H1 (cell line): ENCODE measurements around the gene MYH7B. TPM values are rescaled to one million over a fixed set of nuclear protein-coding genes. Genes with fewer than 3 reads are reported as not detected.

Experiments
- CTCF ChIA-PET: fragments of 300-600 bp; sonication (Branson Sonifier 250); formaldehyde crosslinking; loops from one replicate; lab custom pipeline; 2021; ENCODE audit not compliant: partially characterized antibody; lab: Charles Lee
- POLR2A ChIA-PET: fragments of 300-600 bp; sonication (Branson Sonifier 250); formaldehyde crosslinking; loops from one replicate; lab custom pipeline; 2021; ENCODE audit warnings: inconsistent platforms; ENCODE audit not compliant: partially characterized antibody; lab: Charles Lee
- DNase-seq, 2 experiments: peaks; one replicate each; pipeline versions ENCODE4 v3.0.0 to v3.0.0-alpha.2; 2010 to 2022; ENCODE audit warnings: low spot score in 2 of 2, low read depth in 1 of 2, mixed read lengths in 1 of 2
- FAIRE-seq: peaks from 2 replicates; lab custom pipeline; 2011; peaks lifted over from hg19 to GRCh38; lab: Jason Lieb, UNC
- H2AFZ ChIP-seq: 2 replicates; pipeline ENCODE4 v1.8.1; 2012; ENCODE audit warnings: low read length, inconsistent platforms
- H2AK5ac ChIP-seq: 2 replicates; pipeline ENCODE4 v1.6.1; 2013; ENCODE audit warnings: low read depth, low read length
- H2BK120ac ChIP-seq: replicated peaks from 2 replicates; pipeline ENCODE3; 2013; ENCODE audit warnings: low read depth, low read length, inconsistent platforms
- H2BK12ac ChIP-seq: 2 replicates; pipeline ENCODE4 v1.6.1; 2013; ENCODE audit warnings: low read depth, low read length
- H2BK15ac ChIP-seq: 2 replicates; pipeline ENCODE4 v1.6.1; 2013; ENCODE audit warnings: low read length
- H2BK20ac ChIP-seq: 2 replicates; pipeline ENCODE4 v1.6.1; 2013; ENCODE audit warnings: low read length
- H2BK5ac ChIP-seq: 2 replicates; pipeline ENCODE4 v1.6.1; 2013; ENCODE audit warnings: low read depth, low read length
- H3K14ac ChIP-seq: 2 replicates; pipeline ENCODE4 v1.6.1; 2013; ENCODE audit warnings: inconsistent platforms; ENCODE audit not compliant: insufficient read length
- H3K18ac ChIP-seq: 2 replicates; pipeline ENCODE4 v1.6.1; 2013; ENCODE audit warnings: low read length; ENCODE audit errors: extremely low read depth
- H3K23ac ChIP-seq: 2 replicates; pipeline ENCODE4 v1.6.1; 2013; ENCODE audit warnings: inconsistent platforms; ENCODE audit not compliant: insufficient read length
- H3K23me2 ChIP-seq: 2 replicates; pipeline ENCODE4 v1.6.1; 2013; ENCODE audit warnings: low read depth, low read length
- H3K27ac ChIP-seq: 2 replicates; pipeline ENCODE4 v1.6.1; 2011; ENCODE audit warnings: low read depth, low read length, inconsistent platforms
- H3K27me3 ChIP-seq, 4 experiments: replicated peaks in 1 of 4; 1 replicate in 1 of 4; 2 replicates in 3 of 4; pipeline versions ENCODE4 v1.6.1 to v1.8.1; 2011 to 2013; ENCODE audit warnings: low read length in 3 of 4, mild to moderate bottlenecking in 3 of 4, inconsistent platforms in 2 of 4, mixed read lengths in 2 of 4, moderate library complexity in 1 of 4; ENCODE audit not compliant: control insufficient read depth in 3 of 4, insufficient read depth in 3 of 4; ENCODE audit errors: extremely low read depth in 1 of 4
- H3K36me3 ChIP-seq, 4 experiments: 2 replicates each; pipeline versions ENCODE4 v1.6.1 to v1.8.1; 2011 to 2013; ENCODE audit warnings: mild to moderate bottlenecking in 4 of 4, low read length in 3 of 4, moderate library complexity in 2 of 4, control low read depth in 1 of 4, inconsistent platforms in 1 of 4; ENCODE audit not compliant: insufficient read depth in 4 of 4, control insufficient read depth in 2 of 4
- H3K4ac ChIP-seq: replicated peaks from 2 replicates; pipeline ENCODE3; 2013; ENCODE audit warnings: low read length, low read depth, mixed read lengths, inconsistent platforms; ENCODE audit not compliant: insufficient read length
- H3K4me1 ChIP-seq, 4 experiments: replicated peaks in 1 of 4; 1 replicate in 1 of 4; 2 replicates in 3 of 4; pipeline versions ENCODE4 v1.6.1 to v1.8.1; 2011 to 2013; ENCODE audit warnings: low read length in 3 of 4, inconsistent platforms in 2 of 4, mixed read lengths in 1 of 4; ENCODE audit not compliant: insufficient read depth in 4 of 4, control insufficient read depth in 3 of 4
- H3K4me2 ChIP-seq, 2 experiments: 2 replicates each; pipeline versions ENCODE4 v1.6.1 to v1.8.1; 2011 to 2013; ENCODE audit warnings: low read depth in 2 of 2, low read length in 2 of 2, control low read depth in 1 of 2, inconsistent platforms in 1 of 2, mild to moderate bottlenecking in 1 of 2; ENCODE audit not compliant: insufficient read depth in 1 of 2
- H3K4me3 ChIP-seq, 4 experiments: fragments of 200-600, 300-600 bp in 1 of 4; sonication (generic), shearing (Covaris generic), sonication (Bioruptor Twin) in 1 of 4; 2 replicates each; pipeline versions ENCODE4 v1.5.1 to v1.8.1; 2011 to 2016; ENCODE audit warnings: low read length in 4 of 4, low read depth in 3 of 4, control low read depth in 2 of 4, inconsistent platforms in 2 of 4, mild to moderate bottlenecking in 2 of 4, mixed read lengths in 1 of 4, moderate library complexity in 1 of 4; ENCODE audit not compliant: insufficient read depth in 2 of 4; ENCODE audit errors: extremely low read depth in 1 of 4
- H3K56ac ChIP-seq: replicated peaks from 2 replicates; pipeline ENCODE3; 2013; ENCODE audit warnings: low read depth, mild to moderate bottlenecking, mixed read lengths, low read length, inconsistent platforms; ENCODE audit not compliant: insufficient read length
- H3K79me1 ChIP-seq: 2 replicates; pipeline ENCODE4 v1.6.1; 2013; ENCODE audit warnings: low read depth, low read length, control low read depth
- H3K79me2 ChIP-seq, 2 experiments: 2 replicates each; pipeline versions ENCODE4 v1.6.1 to v1.8.1; 2012 to 2013; ENCODE audit warnings: low read length in 2 of 2, mild to moderate bottlenecking in 2 of 2, inconsistent platforms in 1 of 2; ENCODE audit not compliant: insufficient read depth in 2 of 2, control insufficient read depth in 1 of 2
- H3K9ac ChIP-seq, 4 experiments: replicated peaks in 1 of 4; 1 replicate in 1 of 4; 2 replicates in 3 of 4; pipeline versions ENCODE4 v1.6.1 to v1.8.1; 2011 to 2013; ENCODE audit warnings: low read depth in 3 of 4, low read length in 3 of 4, control low read depth in 2 of 4, mild to moderate bottlenecking in 2 of 4, moderate library complexity in 2 of 4, inconsistent platforms in 1 of 4; ENCODE audit errors: extremely low read depth in 1 of 4
- H3K9me3 ChIP-seq, 2 experiments: 2 replicates each; pipeline versions ENCODE4 v1.6.1 to v1.8.1; 2012 to 2013; ENCODE audit warnings: mild to moderate bottlenecking in 2 of 2, moderate library complexity in 2 of 2, control low read depth in 1 of 2, inconsistent platforms in 1 of 2, low read depth in 1 of 2, low read length in 1 of 2, mixed read lengths in 1 of 2; ENCODE audit not compliant: insufficient read depth in 2 of 2
- H4K20me1 ChIP-seq, 2 experiments: replicated peaks in 1 of 2; 2 replicates each; pipeline versions ENCODE3 to v1.8.1; 2011 to 2013; ENCODE audit warnings: inconsistent platforms in 2 of 2, low read length in 2 of 2, mild to moderate bottlenecking in 1 of 2; ENCODE audit not compliant: insufficient read depth in 2 of 2, control insufficient read depth in 1 of 2
- H4K5ac ChIP-seq: 2 replicates; pipeline ENCODE4 v1.6.1; 2013; ENCODE audit warnings: low read length, low read depth, mixed read lengths, inconsistent platforms; ENCODE audit not compliant: insufficient read length
- H4K8ac ChIP-seq: 2 replicates; pipeline ENCODE4 v1.8.0; 2013; ENCODE audit warnings: mild to moderate bottlenecking, moderate library complexity, low read length, inconsistent platforms; ENCODE audit not compliant: insufficient read depth; ENCODE audit errors: extremely low read depth
- H4K91ac ChIP-seq: replicated peaks from 2 replicates; pipeline ENCODE3; 2013; ENCODE audit warnings: low read length, mixed read lengths, inconsistent platforms; ENCODE audit not compliant: insufficient read length
- HDAC6 ChIP-seq: IDR thresholded peaks from one replicate; pipeline ENCODE4 v1.7.1; 2012; ENCODE audit warnings: low read depth, mild to moderate bottlenecking, inconsistent platforms, low read length, moderate library complexity
- KDM1A ChIP-seq: fragments of 200-600, 300-600 bp; sonication (generic); IDR thresholded peaks from 2 replicates; pipeline ENCODE4 v1.7.1; 2016; ENCODE audit warnings: mild to moderate bottlenecking, low read length, borderline replicate concordance
- NRF1 ChIP-seq: IDR thresholded peaks from 2 replicates; pipeline ENCODE4 v1.6.1; 2011; ENCODE audit warnings: mild to moderate bottlenecking, low read depth, low read length, improper control_type of control experiment
- PHF8 ChIP-seq: fragments of 200-600 bp; sonication (generic); conservative IDR thresholded peaks from 2 replicates; pipeline ENCODE4 v1.7.1; 2012; ENCODE audit warnings: low read depth, mild to moderate bottlenecking, inconsistent platforms, low read length, moderate library complexity
- RBBP5 ChIP-seq: IDR thresholded peaks from 2 replicates; pipeline ENCODE4 v1.7.1; 2012; ENCODE audit warnings: low read depth, mild to moderate bottlenecking, inconsistent platforms, low read length, moderate library complexity, borderline replicate concordance
- SIN3A ChIP-seq, 2 experiments: IDR thresholded peaks in 1 of 2; conservative IDR thresholded peaks in 1 of 2; 2 replicates each; pipeline ENCODE4 v1.6.1; 2011 to 2012; ENCODE audit warnings: low read length in 2 of 2, improper control_type of control experiment in 1 of 2, low read depth in 1 of 2, mild to moderate bottlenecking in 1 of 2
- TCF12 ChIP-seq: IDR thresholded peaks from 2 replicates; pipeline ENCODE4 v1.6.1; 2011; ENCODE audit warnings: low read depth, mild to moderate bottlenecking, low read length
- ZNF274 ChIP-seq: IDR thresholded peaks from 2 replicates; pipeline ENCODE4 v1.7.0; 2012; ENCODE audit warnings: low read length, borderline replicate concordance; ENCODE audit errors: extremely low read depth
- WGBS, 2 experiments: shearing (Covaris generic) in 1 of 2; methylation state at CpG; one replicate each; pipeline versions ENCODE4 v1.1.6 to v1.1.7; 2013 to 2015; ENCODE audit warnings: low lambda C conversion rate in 2 of 2, mixed read lengths in 2 of 2, inconsistent platforms in 1 of 2, low coverage in 1 of 2, missing lambda C conversion rate in 1 of 2; ENCODE audit not compliant: insufficient replicate concordance in 2 of 2, insufficient coverage in 1 of 2, insufficient read length in 1 of 2; ENCODE audit errors: extremely low coverage in 1 of 2, missing lambda C conversion rate in 1 of 2; 5-methylcytosine and 5-hydroxymethylcytosine counted together
- polyA plus RNA-seq, 7 experiments: library from polyadenylated mRNA; depleted of rRNA in 3 of 7; stranded (reverse) in 5 of 7; unstranded in 2 of 7; fragments of >200 nt in 5 of 7; fragments of 200-250 nt in 2 of 7; gene quantifications; 1 replicate in 5 of 7; 2 replicates in 1 of 7; 4 replicates in 1 of 7; pipeline versions ENCODE4 v1.2.1 to v1.2.3, GENCODE V29; 2011 to 2013; ENCODE audit warnings: missing spikeins in 2 of 7, mixed read lengths in 2 of 7
- total RNA-seq: library from RNA; stranded (reverse); fragmentation: NEBNext Ultra II Directional; extraction: Animal tissue kit (Norgen Biotek cat#: 25700); gene quantifications from 2 replicates; pipeline ENCODE4 v1.2.1, GENCODE V29; 2021

The MYH7B gene
- total and polyA plus RNA-seq, 2 of the 8 experiments (the other 6 are each of a cell fraction or from before 2014, with no cell fraction given), result 0.15 to 0.30 TPM

DNA sequence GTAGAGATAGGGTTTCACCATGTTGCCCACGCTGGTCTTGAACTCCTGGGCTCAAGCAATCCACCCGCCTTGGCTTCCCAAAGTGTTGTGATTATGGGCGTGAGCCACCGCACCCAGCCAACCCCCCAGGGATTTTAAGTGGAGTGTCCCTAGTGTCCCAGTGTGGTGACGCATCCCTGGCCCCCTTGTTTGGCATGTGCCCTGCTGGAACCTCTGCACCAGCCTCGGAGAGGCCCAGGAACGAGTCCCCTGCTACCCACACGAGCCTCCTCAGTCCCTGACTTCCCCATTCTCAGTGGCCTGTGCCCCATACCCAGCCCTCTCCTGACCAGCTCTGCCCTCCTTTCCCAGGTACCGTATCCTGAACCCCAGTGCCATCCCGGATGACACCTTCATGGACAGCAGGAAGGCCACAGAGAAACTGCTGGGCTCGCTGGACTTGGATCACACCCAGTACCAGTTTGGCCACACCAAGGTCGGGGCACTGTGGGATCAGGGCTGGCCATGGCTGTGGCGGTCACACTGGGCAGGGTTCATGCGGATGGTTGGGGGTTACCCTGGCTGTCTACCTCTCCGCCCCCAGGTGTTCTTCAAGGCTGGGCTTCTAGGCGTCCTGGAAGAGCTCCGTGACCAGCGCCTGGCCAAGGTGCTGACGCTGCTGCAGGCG, 37.2 kb downstream of the MYH7B start:
- peaks cover 0 to 4% (median 3%) of the 10 kb centered on the region in 4 experiments; a peak in 3 of 8 replicates for H3K36me3 ChIP-seq
- ChIA-PET CTCF (interaction anchor here (1.8 to 4.2 kb wide), 3 partner anchors 9 to 119 kb away, joined by 5 to 25 read pairs (median 7); partner anchors contain the start of genes GSS and MYH7B), POLR2A (interaction anchor here (0.7 kb wide), 1 partner anchor 749 kb away, joined by 3 read pairs; no protein-coding TSS in a partner anchor)

More for the DNA sequence above, 37.2 kb downstream of the MYH7B start:
- H2BK5ac ChIP-seq, result no peak overlapping the region; the same call in 1 of the 2 replicates
- H3K27me3 ChIP-seq, result 0 out of 7 replicates have a peak, but pooled peaks cover 0 to 2% (median 0%) of the 10 kb centered on the region in 4 experiments
- no peak for DNase-seq
- no peak overlapping the region for H4K91ac ChIP-seq
- H3K56ac ChIP-seq, result no peak overlapping the region
- no peaks in the 10 kb centered on the region for H3K79me1 ChIP-seq
- no peak overlapping the region for H2BK20ac ChIP-seq
- H4K20me1 ChIP-seq, result peaks cover 0 to 6% of the 10 kb centered on the region in 2 experiments
- no peak overlapping the region for H2AFZ ChIP-seq
- WGBS, 2 experiments, result 89% methylated on average over 19 of the region's 20 CpGs; no CpG with 5 or more reads in 1 of the 2 experiments
- H3K4me2 ChIP-seq, result no peak overlapping the region
- no peak overlapping the region for H3K4ac ChIP-seq
- no peak for FAIRE-seq
- H3K4me3 ChIP-seq, result no peak overlapping the region
- no peaks in the 10 kb centered on the region for H3K79me2 ChIP-seq
- no peak overlapping the region for H2BK120ac ChIP-seq
- no peaks in the 10 kb centered on the region; the same call in 1 of the 2 replicates for H3K23me2 ChIP-seq
- H3K9me3 ChIP-seq, result no peaks in the 10 kb centered on the region
- H4K5ac ChIP-seq, result no peak overlapping the region
- H3K9ac ChIP-seq, result no peak overlapping the region
- no peak overlapping the region for H2BK12ac ChIP-seq
- no peak overlapping the region for H3K27ac ChIP-seq
- H3K23ac ChIP-seq, result no peak overlapping the region
- H3K18ac ChIP-seq, result no peak overlapping the region
- TF ChIP-seq TCF12 (no peak), RBBP5 (no peak), HDAC6 (no peak), SIN3A (conservative IDR thresholded peaks at IDR 0.05 in 1 of 2, IDR thresholded peaks at IDR 0.05 in 1 of 2; ENCODE audit: low read depth in 1 of 2, low read length in 2 of 2) (no peak), ZNF274 (no peak), NRF1 (no peak), KDM1A (no peak), PHF8 (no peak)
- H3K4me1 ChIP-seq, result no peaks in the 10 kb centered on the region; a peak in 1 of 7 replicates
- H3K14ac ChIP-seq, result no peak overlapping the region
- H2BK15ac ChIP-seq, result no peak overlapping the region
- H4K8ac ChIP-seq, result peak overlapping the region; percentile 5; the same call in 1 of the 2 replicates
- no peak overlapping the region for H2AK5ac ChIP-seq
